NAMALWA (cell line): Measurements from ENCODE around the gene C8A.

Experiments used
- DNase-seq: peaks from one replicate; pipeline ENCODE4 v3.0.0-alpha.2; 2015; ENCODE audit warnings: low spot score

Gene C8A

DNA sequence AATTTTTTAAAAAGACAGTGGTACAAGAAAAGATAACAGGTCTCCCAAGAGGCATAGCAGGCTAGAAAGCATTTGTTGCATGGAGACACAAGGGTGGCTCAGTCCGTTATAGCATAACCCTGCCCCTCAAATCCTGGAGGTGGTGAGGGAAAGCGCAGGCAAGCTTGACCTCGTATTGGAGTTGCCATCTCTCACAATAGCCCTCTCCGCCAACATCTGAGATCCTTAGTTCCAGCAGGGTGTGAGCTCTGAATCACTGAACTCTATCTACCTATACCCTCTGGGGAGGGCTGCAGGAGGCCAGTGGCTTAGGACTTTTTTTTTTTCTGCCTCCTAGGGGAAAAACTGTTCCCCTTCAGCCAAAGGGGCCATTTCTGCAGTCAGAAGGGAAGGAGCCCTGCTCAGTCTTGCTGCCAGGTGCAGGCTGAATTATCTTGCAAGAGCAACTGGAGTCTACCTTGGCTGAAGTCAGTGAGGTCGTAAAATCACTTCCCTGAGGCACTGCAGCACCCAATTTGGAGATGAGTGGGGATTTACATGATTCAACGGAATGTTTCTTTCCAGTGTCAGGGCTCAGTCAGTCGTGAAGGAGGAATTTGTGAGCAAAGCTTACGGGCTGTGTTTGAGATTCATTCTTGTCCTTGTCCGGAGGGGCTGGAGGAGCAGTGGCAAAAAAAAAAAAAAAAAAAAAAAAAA is 17.2 kb upstream of the C8A start:
- no peak for DNase-seq

DNA sequence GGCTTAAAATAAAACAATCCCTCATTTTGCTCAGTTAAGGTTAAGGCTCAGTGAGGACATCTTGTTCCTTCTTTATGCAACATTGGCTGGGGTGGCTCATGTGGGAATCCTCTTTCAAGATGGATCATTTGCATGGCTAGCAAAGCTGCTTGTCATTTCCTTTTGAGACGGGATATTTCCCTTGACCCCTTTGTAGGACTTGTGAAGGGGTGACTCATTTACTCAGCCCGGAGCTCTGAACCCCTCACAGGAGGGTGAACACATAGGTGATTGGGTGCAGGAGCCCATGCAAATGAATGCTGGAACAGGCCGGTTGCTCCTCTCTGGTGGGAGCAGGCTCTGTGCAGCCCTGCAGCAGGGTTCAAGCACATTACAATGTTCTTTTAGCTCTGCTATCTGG is 15.8 kb upstream of the C8A start:
- no peak for DNase-seq

DNA sequence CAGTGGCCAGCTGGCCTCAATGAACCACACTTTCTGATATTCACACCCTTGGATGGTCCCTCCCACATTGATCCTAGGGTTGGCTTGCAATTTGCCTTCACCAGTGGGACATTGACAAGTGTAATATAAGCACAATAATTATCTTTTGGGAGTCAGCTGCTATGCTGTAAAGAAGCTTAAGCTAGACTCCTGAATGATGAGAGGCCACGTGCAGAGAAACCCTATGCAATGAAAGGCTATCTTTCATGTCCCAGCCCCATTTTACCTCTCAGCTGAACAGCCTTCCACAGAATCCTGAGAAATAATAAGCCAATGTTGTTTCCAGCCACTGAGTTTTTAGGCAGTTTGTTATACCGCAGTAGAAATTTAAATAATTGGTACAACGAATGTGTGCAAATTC is 11.1 kb upstream of the C8A start:
- DNase-seq: no peak

DNA sequence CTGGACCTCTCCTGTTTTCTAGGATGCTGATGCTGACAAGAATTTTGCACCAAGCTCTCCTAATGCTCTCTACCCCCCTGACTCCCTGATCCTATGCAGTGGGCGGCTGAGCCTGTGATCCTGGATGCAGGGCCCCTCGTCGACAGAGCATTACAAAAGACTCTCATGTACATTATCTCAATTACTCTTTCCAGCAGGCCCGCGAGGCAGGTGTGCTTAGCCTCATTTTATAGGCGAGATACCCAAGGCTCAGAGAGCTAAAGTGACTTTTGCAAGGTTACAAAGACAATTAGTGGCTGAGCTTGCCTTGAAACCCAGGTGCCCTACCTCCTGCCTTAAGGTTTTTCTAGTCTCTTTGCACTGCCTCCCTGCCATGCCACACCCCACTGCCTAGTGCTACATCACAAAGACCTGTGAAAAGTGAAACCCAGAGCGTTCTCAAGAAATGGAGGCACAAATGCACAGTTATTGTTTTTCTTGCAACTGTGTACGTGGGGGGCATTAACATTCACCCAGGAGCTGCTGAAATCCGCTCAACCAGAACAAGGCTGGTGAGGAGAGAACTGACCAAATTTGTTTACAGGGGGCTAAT is 10.0 kb upstream of the C8A start:
- DNase-seq: no peak

DNA sequence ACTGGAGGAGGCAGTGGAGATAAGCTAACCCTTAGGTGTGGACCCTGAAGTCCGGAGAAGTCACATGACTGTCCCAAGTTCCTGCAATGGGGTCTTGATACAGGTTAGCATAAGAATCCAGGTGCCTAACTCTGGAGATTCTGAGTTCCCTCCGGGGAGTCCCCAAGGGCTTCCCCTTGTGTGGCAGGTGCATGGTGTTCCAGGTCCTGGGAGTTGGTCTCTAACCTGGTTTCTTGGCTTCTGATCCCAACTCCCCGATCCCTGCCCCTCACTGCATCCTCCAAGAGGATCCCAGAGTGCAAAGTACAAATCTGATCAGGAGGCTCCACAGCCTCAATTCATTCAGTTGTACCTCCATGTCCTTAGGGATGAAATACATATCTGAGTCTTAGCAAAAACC is 9.3 kb upstream of the C8A start:
- DNase-seq: no peak

DNA sequence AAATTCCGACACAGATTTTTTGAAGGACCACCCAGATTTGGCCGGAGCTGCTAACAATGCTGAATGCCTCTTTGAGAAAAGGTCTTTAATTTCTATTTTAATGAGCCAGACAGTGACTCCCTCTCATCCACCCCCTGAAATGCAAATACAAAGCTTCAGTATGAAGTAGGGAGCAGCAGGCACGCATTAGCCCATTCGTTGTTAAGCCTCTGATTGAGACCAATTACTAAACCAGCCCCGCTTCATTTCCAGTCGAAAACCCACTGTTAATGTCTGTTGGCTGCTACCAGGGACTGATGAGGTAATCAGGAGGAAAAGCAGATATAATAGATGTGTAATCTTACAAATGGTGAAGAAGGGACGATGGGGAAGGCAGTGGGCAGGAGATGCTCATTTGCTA is 4.8 kb upstream of the C8A start:
- no peak for DNase-seq

DNA sequence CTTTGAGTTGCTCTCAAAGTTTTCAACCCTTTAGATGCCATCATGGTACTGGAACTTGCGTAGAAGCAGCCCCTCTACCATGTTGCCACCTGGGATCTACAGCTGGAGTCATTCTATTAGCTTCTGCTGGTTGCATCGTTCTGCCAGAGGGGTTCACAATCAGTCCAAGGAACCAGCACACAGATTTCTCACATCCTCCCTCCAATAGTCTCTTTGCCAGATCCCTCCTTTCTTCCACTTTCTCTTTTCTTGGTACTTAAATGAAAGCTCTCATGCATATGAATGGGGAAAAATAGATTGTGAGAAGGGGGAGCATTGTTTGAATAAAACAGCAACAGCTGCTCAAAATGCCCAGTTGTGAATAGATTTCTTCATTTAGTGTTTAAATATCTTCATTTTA is 4.2 kb upstream of the C8A start:
- DNase-seq: no peak

DNA sequence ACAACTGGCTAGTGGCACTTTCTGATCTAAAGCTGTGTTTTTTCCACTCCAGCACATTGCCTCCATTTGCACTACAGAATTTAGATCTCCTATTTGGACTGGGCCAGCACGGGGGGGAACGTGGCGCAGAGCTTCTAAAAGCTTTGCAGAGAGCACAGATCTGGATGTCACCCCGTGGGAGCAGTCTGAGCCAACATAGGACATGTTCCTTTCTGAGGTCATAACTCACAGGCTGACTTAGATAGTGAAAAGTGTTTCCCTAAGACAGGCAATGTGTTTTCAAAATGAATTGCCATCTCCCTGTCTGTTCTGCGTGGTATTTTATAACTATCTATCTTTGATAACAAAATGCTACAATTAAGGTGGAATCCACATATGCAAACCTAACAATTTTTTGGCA is 3.7 kb upstream of the C8A start:
- DNase-seq: no peak

DNA sequence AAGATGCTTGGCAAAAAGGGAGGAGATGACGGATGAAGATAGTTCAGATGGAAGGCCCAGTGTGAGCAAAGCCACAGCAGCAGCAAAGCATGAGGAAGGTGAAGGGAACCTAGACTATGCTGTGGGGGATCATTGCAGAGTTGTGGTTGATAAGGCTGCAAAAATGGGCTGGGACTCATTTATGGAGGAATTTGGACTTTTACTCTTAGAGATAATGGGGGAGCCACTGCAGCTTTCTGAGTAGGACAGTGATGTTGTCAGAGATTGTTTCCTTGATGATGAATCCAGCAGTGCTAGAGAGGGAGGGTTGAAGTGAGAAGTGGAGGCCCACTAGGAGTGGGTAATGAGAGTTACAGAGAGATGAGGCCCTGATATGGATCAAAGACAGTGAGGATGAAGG is 2.1 kb upstream of the C8A start:
- DNase-seq: no peak

DNA sequence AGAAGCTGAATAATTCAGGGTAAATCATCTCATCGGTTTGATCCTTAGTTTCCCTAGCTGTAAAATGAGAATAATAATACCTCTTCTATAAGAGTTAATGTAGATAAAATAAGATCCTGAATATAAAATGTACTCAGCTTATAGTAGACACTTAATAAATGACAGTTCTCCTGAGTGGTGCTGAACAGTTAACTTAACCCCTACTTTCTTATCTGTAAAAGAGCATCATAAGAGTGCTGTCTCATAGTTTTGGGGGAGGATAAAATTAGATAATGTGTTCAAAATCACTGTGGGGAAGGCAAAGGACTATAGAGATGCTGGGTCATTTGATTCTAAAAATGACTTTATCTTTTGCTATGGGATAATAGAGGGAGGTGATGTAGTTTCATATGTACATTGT is 593 bp downstream of the C8A start:
- no peak for DNase-seq

DNA sequence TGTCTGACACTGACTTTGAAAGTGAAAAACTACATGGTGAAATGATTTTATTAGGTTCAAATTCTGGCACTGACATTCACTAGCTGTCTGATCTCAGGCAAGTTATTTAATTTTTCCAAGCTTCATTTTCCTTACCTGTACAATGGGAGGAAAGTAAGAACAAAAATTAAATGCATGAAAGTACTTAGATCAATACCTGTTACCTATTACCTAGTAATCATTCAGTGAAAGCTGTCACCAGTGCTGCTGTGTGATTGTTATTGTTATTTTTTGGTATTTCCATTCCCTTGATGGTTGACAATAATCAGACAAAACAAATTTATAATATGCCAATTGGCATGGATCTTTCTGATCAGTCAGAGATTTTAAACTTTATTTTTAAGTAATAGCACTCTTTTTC is 1.6 kb downstream of the C8A start:
- no peak for DNase-seq

DNA sequence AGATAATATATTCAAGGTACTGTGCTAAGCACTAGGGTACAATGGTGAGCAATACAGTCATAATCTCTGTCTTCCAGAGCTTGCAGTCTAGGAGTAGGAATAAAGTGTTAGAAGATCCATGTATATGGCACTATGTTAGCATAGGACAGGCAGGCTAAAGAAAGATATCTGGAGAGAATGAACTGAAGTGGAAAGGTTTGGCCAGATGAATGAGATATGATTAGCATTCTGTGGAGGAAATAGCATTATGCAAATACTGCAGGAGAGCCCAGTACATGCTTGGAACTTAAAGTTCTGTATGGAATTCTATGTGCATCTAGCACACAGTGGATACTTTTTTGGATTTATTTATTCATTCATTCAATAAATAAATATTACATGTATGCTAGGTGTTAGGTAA is 4.7 kb downstream of the C8A start:
- no peak for DNase-seq

DNA sequence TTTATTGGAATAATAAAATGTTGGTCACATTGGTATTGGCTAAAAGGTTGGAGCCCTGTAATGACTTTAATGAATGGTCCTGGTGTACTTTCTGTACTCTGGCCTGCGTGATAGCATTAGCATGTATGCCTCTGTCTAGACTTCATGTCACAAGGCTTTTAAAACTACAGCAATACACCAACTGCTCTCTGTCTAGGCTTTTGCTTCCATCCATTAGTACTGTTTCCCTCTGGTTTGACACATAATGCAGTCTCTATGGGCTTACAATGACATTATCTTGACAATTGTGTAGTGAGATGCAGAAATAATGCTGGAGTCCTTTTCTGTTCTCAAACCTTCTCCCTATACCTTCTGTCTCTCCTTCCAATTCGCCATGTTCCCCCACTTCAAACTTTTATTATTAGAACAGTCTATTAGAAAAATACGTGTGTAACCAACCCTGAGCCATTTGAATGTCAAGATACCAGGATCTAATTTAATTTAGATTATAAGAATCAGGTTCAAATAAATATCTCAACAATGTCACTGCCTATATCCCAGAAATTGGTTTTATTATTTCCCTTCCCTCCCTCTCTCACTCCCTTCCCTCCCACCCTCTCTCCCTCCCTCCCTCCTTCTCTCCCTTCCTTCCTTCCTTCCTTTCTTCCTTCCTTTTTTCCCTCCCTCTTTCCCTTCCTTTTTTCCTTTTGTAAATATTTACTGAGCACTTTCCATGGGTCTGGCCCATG is 8.8 kb downstream of the C8A start:
- DNase-seq: no peak

DNA sequence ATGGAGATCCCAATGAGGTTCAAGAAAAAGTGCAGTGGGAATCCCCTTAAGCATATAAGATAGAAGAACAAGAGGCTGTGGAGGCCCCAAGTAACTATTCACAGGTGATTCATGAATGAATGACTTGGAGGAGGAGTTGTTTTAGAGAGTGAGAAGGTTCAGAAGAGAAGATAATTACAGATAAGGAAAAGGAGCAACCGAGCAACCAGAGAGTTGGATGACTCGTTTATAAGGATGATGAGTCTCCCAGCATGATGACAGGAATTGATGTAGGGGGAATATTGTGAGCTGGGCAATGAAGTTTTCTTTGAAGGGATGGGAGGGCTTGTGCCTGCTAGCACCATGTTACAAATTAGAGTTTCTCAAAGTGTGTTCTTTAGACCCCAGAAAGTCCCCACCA is 9.8 kb downstream of the C8A start:
- DNase-seq: no peak

DNA sequence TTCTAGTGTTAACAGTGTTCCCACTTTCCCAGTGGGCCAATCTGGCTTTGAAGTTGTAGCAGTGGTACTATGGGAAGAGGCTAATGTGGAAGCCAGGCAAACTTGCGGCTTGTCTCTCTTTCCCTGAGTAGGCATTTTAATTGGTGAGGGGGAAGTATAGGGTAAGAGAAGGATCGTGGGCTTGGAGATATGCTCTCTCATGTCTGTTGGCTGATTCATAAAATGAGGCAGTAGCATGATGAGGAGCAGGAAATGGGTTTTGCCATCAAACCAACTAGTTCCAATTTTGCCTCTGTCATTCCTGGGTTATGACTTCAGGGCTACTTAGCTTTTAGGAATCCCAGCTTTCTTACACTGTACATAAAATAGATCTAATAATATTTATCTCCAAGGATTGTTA is 12.1 kb downstream of the C8A start:
- DNase-seq: no peak

DNA sequence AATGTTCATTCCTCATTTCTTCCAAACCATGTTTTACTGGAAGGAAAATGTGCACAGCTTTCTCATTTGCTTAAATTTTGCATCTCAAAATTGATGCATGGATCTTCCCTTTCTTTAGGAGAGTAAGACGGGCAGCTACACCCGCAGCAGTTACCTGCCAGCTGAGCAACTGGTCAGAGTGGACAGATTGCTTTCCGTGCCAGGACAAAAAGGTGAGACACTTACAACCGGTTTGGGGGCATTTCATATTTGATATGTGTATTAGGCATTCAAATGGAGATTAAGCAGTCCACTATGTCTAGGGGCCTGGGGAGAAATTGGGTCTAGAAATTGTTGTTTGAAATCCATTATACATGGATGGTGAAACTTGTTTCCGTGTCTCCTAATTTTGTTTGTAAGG is 12.9 kb downstream of the C8A start:
- no peak for DNase-seq

DNA sequence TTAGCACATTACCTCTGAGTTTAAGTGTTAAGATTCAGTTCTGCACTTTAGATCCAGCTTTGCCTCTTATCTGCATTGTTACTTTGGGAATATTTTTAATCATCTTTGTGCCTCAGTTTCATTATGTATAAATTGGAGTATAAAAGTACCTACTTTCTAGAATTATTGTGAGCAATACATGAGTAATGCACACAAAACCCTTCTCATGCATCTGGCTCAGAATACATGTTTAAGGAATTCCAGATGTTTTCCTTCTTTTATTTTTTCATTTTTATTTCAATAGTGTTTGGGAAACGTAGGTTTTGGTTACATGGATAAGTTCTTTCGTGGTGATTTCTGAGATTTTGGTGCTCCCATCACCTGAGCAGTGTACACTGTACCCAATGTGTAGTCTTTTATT is 14.2 kb downstream of the C8A start:
- DNase-seq: no peak

DNA sequence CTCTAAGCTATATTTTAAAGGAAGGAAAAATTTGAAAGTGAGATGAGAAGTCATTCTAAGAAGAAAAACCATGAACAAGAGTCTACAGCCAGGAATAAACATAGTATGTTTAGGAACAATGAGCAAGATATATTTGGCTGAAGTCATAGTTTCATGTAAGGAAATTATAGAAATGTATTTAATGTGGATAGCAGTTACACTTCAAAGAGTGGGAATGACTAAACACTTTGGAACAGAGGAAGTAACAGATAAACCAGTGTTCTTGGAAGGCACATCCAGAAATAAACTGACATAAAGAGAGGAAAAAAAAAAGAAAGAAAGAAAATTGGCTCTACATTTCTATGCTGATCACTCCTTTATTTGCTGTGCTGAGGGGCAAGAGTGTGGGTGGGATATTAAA is 18.0 kb downstream of the C8A start:
- no peak for DNase-seq

DNA sequence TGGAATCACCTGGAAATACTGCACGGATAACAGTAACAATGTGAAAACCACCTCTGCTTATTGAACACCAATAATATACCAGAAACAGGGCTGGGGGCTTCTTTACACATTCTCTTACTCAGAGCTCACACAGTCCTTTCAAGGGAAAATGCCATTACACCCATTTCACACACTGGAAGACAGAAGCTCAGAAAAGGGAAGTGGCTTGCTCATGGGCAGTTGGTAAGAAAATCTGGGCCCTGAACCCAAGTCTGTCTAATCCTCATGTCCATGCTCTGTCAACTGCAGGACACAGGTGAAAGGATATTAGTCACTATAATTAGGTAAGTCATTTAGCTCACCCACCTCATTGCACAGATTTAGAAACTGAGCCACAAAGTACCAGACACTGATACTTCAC is 18.6 kb downstream of the C8A start:
- no peak for DNase-seq

DNA sequence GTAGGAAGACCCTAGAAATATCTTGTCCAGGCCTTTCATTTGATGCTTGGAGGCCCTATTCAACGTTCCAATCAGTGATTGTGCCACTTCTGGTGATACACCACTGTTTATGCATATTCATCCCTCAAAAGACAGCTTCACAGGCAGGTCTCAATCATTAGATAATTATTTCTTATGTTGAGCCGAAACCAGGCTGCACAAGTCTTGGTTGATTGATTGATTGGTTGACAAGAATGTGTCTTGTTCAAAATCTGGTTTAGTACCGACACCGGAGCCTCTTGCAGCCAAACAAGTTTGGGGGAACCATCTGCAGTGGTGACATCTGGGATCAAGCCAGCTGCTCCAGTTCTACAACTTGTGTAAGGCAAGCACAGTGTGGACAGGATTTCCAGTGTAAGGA is 20.1 kb downstream of the C8A start:
- DNase-seq: no peak

DNA sequence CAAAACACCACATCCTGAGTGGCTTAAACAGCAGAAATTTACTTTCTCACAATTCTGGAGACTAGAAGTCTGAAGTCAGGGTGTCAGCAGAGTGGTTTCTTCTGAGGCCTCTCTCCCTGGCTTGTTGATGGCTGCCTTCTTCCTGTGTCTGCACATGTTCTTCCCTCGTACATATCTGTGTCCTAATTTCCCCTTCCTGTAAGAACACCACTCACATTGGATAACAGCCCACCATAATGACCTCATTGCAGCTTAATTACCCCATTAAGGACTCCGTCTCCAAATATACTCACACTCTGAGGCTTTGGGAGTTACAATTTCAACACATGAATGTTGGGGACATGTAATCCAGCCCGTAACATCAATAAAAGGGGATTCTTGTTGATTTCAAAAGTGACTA is 23.4 kb downstream of the C8A start:
- no peak for DNase-seq

DNA sequence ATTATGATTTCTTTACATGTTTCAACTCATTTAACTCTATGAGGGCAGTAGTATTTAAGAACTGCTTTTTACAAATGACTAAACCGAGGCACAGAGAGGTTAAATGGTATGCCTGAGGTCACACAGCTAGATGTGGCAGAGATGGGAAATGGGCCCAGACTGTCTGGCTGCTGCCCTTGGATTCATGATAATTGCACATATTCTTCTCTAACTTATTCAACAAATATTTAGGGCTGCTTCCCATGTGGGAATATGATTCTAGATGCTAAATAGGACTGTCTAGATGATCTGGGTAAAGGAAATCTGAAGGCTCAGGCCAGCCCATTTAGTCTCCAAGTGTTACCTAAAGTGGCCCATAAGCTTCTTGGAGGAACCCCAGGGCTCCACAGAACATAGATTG is 26.2 kb downstream of the C8A start:
- DNase-seq: no peak

DNA sequence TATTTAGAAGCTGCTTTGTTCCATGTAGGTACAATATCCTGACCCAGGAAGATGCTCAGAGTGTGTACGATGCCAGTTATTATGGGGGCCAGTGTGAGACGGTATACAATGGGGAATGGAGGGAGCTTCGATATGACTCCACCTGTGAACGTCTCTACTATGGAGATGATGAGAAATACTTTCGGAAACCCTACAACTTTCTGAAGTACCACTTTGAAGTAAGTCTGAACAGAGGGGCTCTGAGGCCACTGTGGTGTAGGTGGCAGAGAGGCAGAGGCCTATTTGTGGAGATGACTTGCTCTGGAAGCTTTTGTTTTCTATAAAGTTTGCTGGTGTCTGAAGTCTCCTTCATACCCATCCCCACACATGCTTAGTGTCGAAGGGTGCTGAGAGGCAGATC is 26.8 kb downstream of the C8A start:
- DNase-seq: no peak

DNA sequence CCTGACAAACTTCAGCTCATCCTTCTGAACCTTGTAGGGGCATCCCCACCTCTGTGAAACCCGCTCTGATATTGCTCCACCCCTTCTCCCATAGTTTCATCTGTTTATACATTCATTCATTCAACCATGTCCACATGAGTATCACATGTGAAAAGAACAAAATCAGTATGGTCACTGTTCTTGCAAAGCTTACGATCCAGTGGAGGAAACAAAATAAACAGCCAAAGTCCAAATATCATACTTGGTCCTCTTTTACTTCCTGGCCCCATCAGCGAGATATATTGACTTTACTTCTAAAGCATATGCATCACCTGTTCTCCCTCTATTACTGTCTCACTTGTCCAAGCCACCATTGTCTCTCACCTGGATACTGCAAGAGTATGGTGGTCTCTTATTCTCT is 35.6 kb downstream of the C8A start:
- DNase-seq: no peak
